HFF-Myc (cell line): Measurements from ENCODE around the gene JAML.

Experiments used
- DNase-seq: peaks from one replicate; pipeline ENCODE4 v3.0.0-alpha.2; 2011; ENCODE audit warnings: low read depth; ENCODE audit errors: extremely low read depth
- H3K4me3 ChIP-seq: replicated peaks from 2 replicates; pipeline ENCODE4 v1.5.1; 2011; ENCODE audit warnings: low read depth, mild to moderate bottlenecking, control low read depth, low read length
- CTCF ChIP-seq: IDR thresholded peaks from 2 replicates; pipeline ENCODE4 v1.5.1; 2012; ENCODE audit warnings: mild to moderate bottlenecking, low read depth, low read length, control low read depth; ENCODE audit errors: missing control alignments

JAML gene

GRCh38 chr11:118233850-118234249 lies 9.0 kb upstream of the JAML start:
- TF ChIP-seq CTCF = no peak
- DNase-seq = no peak
- no peak overlapping the region for H3K4me3 ChIP-seq

- H3K4me3 ChIP-seq = no peak overlapping the region
- no peak for TF ChIP-seq CTCF
- no peak for DNase-seq
Observed at GRCh38 chr11:118233377-118233776, 8.6 kb upstream of the JAML start.

GRCh38 chr11:118232659-118233058 lies 7.8 kb upstream of the JAML start:
- DNase-seq = no peak
- no peak for TF ChIP-seq CTCF
- H3K4me3 ChIP-seq = no peak overlapping the region

- TF ChIP-seq CTCF = no peak
- DNase-seq = no peak
- H3K4me3 ChIP-seq = no peak overlapping the region
Observed at GRCh38 chr11:118231461-118231860, 6.7 kb upstream of the JAML start.

- DNase-seq = no peak
- no peak for TF ChIP-seq CTCF
- no peak overlapping the region for H3K4me3 ChIP-seq
Observed at GRCh38 chr11:118230088-118230487, 5.3 kb upstream of the JAML start.

GRCh38 chr11:118229274-118229847 lies 4.5 kb upstream of the JAML start:
- no peak for DNase-seq
- TF ChIP-seq CTCF = no peak

More at GRCh38 chr11:118229274-118229847, 4.5 kb upstream of the JAML start:
- no peak overlapping the region for H3K4me3 ChIP-seq
